Measurements from ENCODE around the gene SPATA7. TPM values are rescaled to one million over a fixed set of nuclear protein-coding genes. Genes with fewer than 3 reads are reported as not detected.
A peak's percentile ranks its signal among the peaks of the same experiment; 100 is the strongest.
"Not testable (repeated sequence)": the region's sequence is repeated elsewhere in the genome, so short reads cannot be mapped to it uniquely, and the experiment has no call there.

SPATA7 gene
- total RNA-seq, 1 experiment from 2014 or later = 3.7 TPM

DNA sequence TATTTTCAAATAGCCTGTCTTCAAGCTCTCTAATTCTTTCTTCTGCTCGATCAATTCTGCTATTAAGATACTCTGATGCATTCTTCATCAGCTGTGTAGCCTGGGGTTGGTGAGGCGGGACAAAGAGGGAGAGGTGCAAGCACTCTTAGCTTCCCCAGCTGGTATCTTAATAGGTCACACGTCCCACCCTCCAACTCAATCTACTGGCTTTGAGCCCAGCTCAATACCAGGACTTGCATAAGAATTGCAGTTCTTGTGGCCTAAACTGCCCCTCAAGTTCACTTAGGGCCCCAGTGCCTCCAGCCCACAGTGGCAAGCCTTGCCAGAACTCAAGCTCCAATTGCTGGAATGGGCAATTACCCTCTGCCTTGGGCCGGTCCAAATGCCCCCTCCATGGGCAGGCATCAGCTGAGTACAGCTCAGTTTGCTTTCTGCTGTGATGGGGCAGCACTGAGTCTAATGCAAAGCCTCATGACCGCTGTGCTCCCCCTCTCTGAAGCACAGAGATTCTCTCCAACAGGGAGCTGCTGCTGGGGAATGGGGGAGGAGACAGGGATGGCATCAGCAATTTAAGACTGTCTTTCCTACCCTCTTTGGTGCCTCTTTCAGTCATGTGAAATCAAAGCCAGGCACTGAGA, 5.6 kb upstream of the SPATA7 start:
- no peak for TF ChIP-seq CTCF (IDR thresholded peaks at IDR 0.05; ENCODE audit: unreplicated experiment)
- BruUV-seq (replicated peaks) = no TSS peak
- Mint-ChIP-seq H3K9me3 (ENCODE audit: unreplicated experiment) (no peaks in the 10 kb centered on the region), H3K27me3 (ENCODE audit: insufficient read depth, unreplicated experiment) (peaks cover 15% of the 10 kb centered on the region), H3K27ac (ENCODE audit: low read depth, unreplicated experiment) (no peak overlapping the region), H3K4me1 (ENCODE audit: insufficient read depth, unreplicated experiment) (no peaks in the 10 kb centered on the region), H3K4me3 (ENCODE audit: unreplicated experiment) (no peak overlapping the region), H3K36me3 (ENCODE audit: insufficient read depth, unreplicated experiment) (no peaks in the 10 kb centered on the region)
- DNase-seq (ENCODE audit: unreplicated experiment) = no peak
- intact Hi-C loops (cut with micrococcal nuclease) = loop anchor here (1.0 to 5.0 kb wide), 3 partner anchors 191 to 433 kb away; no protein-coding TSS in a partner anchor
- POLR2A ChIA-PET = interaction anchor here (0.8 to 2.4 kb wide), 2 partner anchors 190 to 1120 kb away, joined by 3 to 8 read pairs; no protein-coding TSS in a partner anchor
- CTCF ChIA-PET = interaction anchor here (0.6 to 5.3 kb wide), 15 partner anchors 8 to 548 kb away, joined by 3 to 84 read pairs (median 4); no protein-coding TSS in a partner anchor

- intact Hi-C loops (cut with micrococcal nuclease) = loop anchor here (1.0 to 5.0 kb wide), 3 partner anchors 191 to 433 kb away; no protein-coding TSS in a partner anchor
- Mint-ChIP-seq H3K36me3 (ENCODE audit: insufficient read depth, unreplicated experiment) (peaks cover 3% of the 10 kb centered on the region), H3K9me3 (ENCODE audit: unreplicated experiment) (no peaks in the 10 kb centered on the region), H3K27me3 (ENCODE audit: insufficient read depth, unreplicated experiment) (peaks cover 15% of the 10 kb centered on the region), H3K4me3 (ENCODE audit: unreplicated experiment) (no peak overlapping the region), H3K4me1 (ENCODE audit: insufficient read depth, unreplicated experiment) (no peaks in the 10 kb centered on the region), H3K27ac (ENCODE audit: low read depth, unreplicated experiment) (no peak overlapping the region)
- DNase-seq (ENCODE audit: unreplicated experiment) = peak; percentile 8
- BruUV-seq (replicated peaks) = no TSS peak
- CTCF ChIA-PET = interaction anchor here (0.6 to 5.3 kb wide), 12 partner anchors 9 to 434 kb away, joined by 3 to 84 read pairs (median 4); no protein-coding TSS in a partner anchor
- POLR2A ChIA-PET = interaction anchor here (0.8 to 2.4 kb wide), 2 partner anchors 191 to 1120 kb away, joined by 3 to 8 read pairs; no protein-coding TSS in a partner anchor
- TF ChIP-seq CTCF (IDR thresholded peaks at IDR 0.05; ENCODE audit: unreplicated experiment) = peak; percentile 21
Measured at GRCh38 chr14:88380405-88380804, 5.1 kb upstream of the SPATA7 start.

GRCh38 chr14:88381634-88382033, 3.8 kb upstream of the SPATA7 start:
- not testable (repeated sequence) for H3K36me3 Mint-ChIP-seq (ENCODE audit: insufficient read depth, unreplicated experiment); BruUV-seq (replicated peaks); H3K4me3 Mint-ChIP-seq (ENCODE audit: unreplicated experiment); DNase-seq (ENCODE audit: unreplicated experiment); H3K4me1 Mint-ChIP-seq (ENCODE audit: insufficient read depth, unreplicated experiment); H3K27ac Mint-ChIP-seq (ENCODE audit: low read depth, unreplicated experiment); H3K9me3 Mint-ChIP-seq (ENCODE audit: unreplicated experiment)
- ChIA-PET POLR2A (interaction anchor here (2.4 kb wide), 1 partner anchor 192 kb away, joined by 8 read pairs; no protein-coding TSS in a partner anchor), CTCF (interaction anchor here (1.6 to 5.3 kb wide), 2 partner anchors 192 to 367 kb away, joined by 4 to 84 read pairs; no protein-coding TSS in a partner anchor)
- H3K27me3 Mint-ChIP-seq (ENCODE audit: insufficient read depth, unreplicated experiment) = peaks cover 15% of the 10 kb centered on the region
- intact Hi-C loops (cut with micrococcal nuclease) = loop anchor here (5.0 kb wide), 2 partner anchors 369 to 434 kb away; no protein-coding TSS in a partner anchor

DNA sequence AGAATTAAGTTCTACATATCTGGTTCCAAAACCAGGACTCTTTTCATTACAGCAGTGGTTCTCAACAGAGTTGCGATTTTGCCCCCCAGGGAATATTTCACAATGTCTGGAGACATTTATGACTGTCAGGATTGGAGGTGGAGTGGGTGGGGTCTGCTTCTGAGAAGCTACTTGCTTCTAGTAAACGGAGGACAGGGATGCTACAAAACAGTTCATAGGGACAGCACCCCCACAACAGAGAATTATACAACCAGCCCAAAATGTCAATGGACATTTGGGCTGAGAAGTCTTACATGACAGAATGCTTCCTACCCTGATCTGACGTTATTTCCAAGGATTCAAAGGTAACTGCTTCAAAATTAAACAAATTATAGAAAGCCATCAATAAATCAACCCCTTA, 739 bp upstream of the SPATA7 start:
- intact Hi-C loops (cut with micrococcal nuclease) = loop anchor here (1.0 to 5.0 kb wide), 3 partner anchors 195 to 437 kb away; no protein-coding TSS in a partner anchor
- Mint-ChIP-seq H3K27ac (ENCODE audit: low read depth, unreplicated experiment) (peak overlapping the region; percentile 88), H3K4me3 (ENCODE audit: unreplicated experiment) (peak overlapping the region; percentile 97), H3K9me3 (ENCODE audit: unreplicated experiment) (no peaks in the 10 kb centered on the region), H3K36me3 (ENCODE audit: insufficient read depth, unreplicated experiment) (peaks cover 7% of the 10 kb centered on the region), H3K4me1 (ENCODE audit: insufficient read depth, unreplicated experiment) (peaks cover 6% of the 10 kb centered on the region), H3K27me3 (ENCODE audit: insufficient read depth, unreplicated experiment) (peaks cover 3% of the 10 kb centered on the region)
- no TSS peak for BruUV-seq (replicated peaks)
- no peak for TF ChIP-seq CTCF (IDR thresholded peaks at IDR 0.05; ENCODE audit: unreplicated experiment)
- ChIA-PET CTCF (interaction anchor here (0.7 to 3.3 kb wide), 3 partner anchors 139 to 439 kb away, joined by 3 to 26 read pairs (median 3); no protein-coding TSS in a partner anchor), POLR2A (interaction anchor here (1.0 to 1.2 kb wide), 5 partner anchors 8 to 196 kb away, joined by 3 to 6 read pairs (median 3); no protein-coding TSS in a partner anchor)
- DNase-seq (ENCODE audit: unreplicated experiment) = peak; percentile 23

Measured in MCF 10A (cell line).